LNCaP clone FGC (cell line): ENCODE data around the gene CISD3.
A peak's percentile ranks its signal among the peaks of the same experiment; 100 is the strongest.

Experiments used
- DNase-seq: peaks from one replicate; pipeline ENCODE4 v3.0.0-alpha.2; 2011; ENCODE audit warnings: low read depth
- H3K4me3 ChIP-seq: 2 replicates; pipeline ENCODE4 v1.5.1; 2011; ENCODE audit warnings: mild to moderate bottlenecking, low read depth, low read length, control low read depth
- CTCF ChIP-seq: IDR thresholded peaks from 2 replicates; pipeline ENCODE4 v1.5.1; 2012; ENCODE audit warnings: mild to moderate bottlenecking; ENCODE audit not compliant: control insufficient read depth, insufficient read depth; ENCODE audit errors: extremely low read depth

CISD3 gene

GRCh38 chr17:38740806-38741205 lies 10.7 kb downstream of the CISD3 start:
- no peak for DNase-seq
- no peak overlapping the region for H3K4me3 ChIP-seq
- no peak for TF ChIP-seq CTCF

GRCh38 chr17:38741461-38741860 lies 11.3 kb downstream of the CISD3 start:
- no peak for DNase-seq
- no peak for TF ChIP-seq CTCF
- 0 out of 2 replicates have a peak overlapping the region, but pooled peaks have one; percentile 4 for H3K4me3 ChIP-seq

GRCh38 chr17:38741921-38742410 lies 11.8 kb downstream of the CISD3 start:
- peak overlapping the region; percentile 26 for H3K4me3 ChIP-seq
- TF ChIP-seq CTCF: no peak
- peak; percentile 79 for DNase-seq

- no peak for DNase-seq
- no peak for TF ChIP-seq CTCF
- H3K4me3 ChIP-seq: peak overlapping the region; percentile 26
Measured at GRCh38 chr17:38742411-38743308, 12.5 kb downstream of the CISD3 start.

- H3K4me3 ChIP-seq: peak overlapping the region; percentile 22; the same call in 1 of the 2 replicates
- DNase-seq: no peak
- TF ChIP-seq CTCF: no peak
Measured at GRCh38 chr17:38743556-38744171, 13.5 kb downstream of the CISD3 start.

GRCh38 chr17:38745545-38745944 lies 15.4 kb downstream of the CISD3 start:
- no peak overlapping the region for H3K4me3 ChIP-seq
- TF ChIP-seq CTCF: no peak
- no peak for DNase-seq
